Karpas-422 (cell line): Measurements from ENCODE around the gene TPCN1. TPM values are rescaled to one million over a fixed set of nuclear protein-coding genes. Genes with fewer than 3 reads are reported as not detected.

ENCODE experiments used
- DNase-seq: peaks from one replicate; pipeline ENCODE4 v3.0.0-alpha.2; 2015
- H2AFZ ChIP-seq: fragments of 200-600 bp; sonication (generic); 2 replicates; pipeline ENCODE4 v1.6.1; 2014; ENCODE audit warnings: antibody characterized with exemption, low read length, mixed read lengths
- H3K27ac ChIP-seq: fragments of 200-600 bp; sonication (generic); 2 replicates; pipeline ENCODE4 v1.5.1; 2014; ENCODE audit warnings: mild to moderate bottlenecking, low read length, moderate library complexity
- H3K27me3 ChIP-seq: fragments of 200-600 bp; sonication (generic); 2 replicates; pipeline ENCODE4 v1.6.1; 2014; ENCODE audit warnings: low read length, mixed read lengths
- H3K36me3 ChIP-seq: fragments of 200-600 bp; sonication (generic); 2 replicates; pipeline ENCODE4 v1.6.1; 2014; ENCODE audit warnings: low read length, mixed read lengths; ENCODE audit not compliant: insufficient read depth
- H3K4me1 ChIP-seq: fragments of 200-600 bp; sonication (generic); 2 replicates; pipeline ENCODE4 v1.6.1; 2014; ENCODE audit warnings: mild to moderate bottlenecking, low read length, mixed read lengths
- H3K4me2 ChIP-seq: fragments of 200-600 bp; sonication (generic); 2 replicates; pipeline ENCODE4 v1.6.1; 2014; ENCODE audit warnings: low read length, low read depth, mild to moderate bottlenecking; ENCODE audit not compliant: poor library complexity, severe bottlenecking
- H3K4me3 ChIP-seq: fragments of 200-600 bp; sonication (generic); 2 replicates; pipeline ENCODE4 v1.5.1; 2014; ENCODE audit warnings: mild to moderate bottlenecking, antibody characterized with exemption, low read length, mixed read lengths
- H3K79me2 ChIP-seq: fragments of 200-600 bp; sonication (generic); 2 replicates; pipeline ENCODE4 v1.6.1; 2014; ENCODE audit warnings: mild to moderate bottlenecking, low read length, mixed read lengths
- H3K9ac ChIP-seq: fragments of 200-600 bp; sonication (generic); 2 replicates; pipeline ENCODE4 v1.6.0; 2014; ENCODE audit warnings: low read length
- H3K9me2 ChIP-seq: fragments of 200-600 bp; sonication (generic), shearing (Covaris generic); replicated peaks from 2 replicates; pipeline ENCODE4 v1.6.0; 2014; ENCODE audit warnings: mild to moderate bottlenecking, low read length, moderate library complexity; ENCODE audit not compliant: insufficient read depth
- H3K9me3 ChIP-seq: fragments of 300-700, 200-600 bp; sonication (generic); 2 replicates; pipeline ENCODE4 v1.6.1; 2014; ENCODE audit warnings: low read length, mixed read lengths
- H4K20me1 ChIP-seq: fragments of 200-600 bp; sonication (generic); 2 replicates; pipeline ENCODE4 v1.6.1; 2014; ENCODE audit warnings: mild to moderate bottlenecking, antibody characterized with exemption, low read length, low read depth; ENCODE audit not compliant: insufficient read depth
- total RNA-seq: library from RNA; depleted of rRNA; stranded (reverse); fragments of >200 nt; shearing (Covaris generic); gene quantifications from 2 replicates; pipeline ENCODE4 v1.2.3, GENCODE V29; 2014; ENCODE audit warnings: low replicate concordance

The TPCN1 gene
- total RNA-seq, 1 experiment from 2014 or later: 43.9 TPM

GRCh38 chr12:113260636-113261300, 39.5 kb downstream of the TPCN1 start:
- Histone ChIP-seq H3K9me3 (no peaks in the 10 kb centered on the region), H3K4me1 (peaks cover 27% of the 10 kb centered on the region), H3K27me3 (no peaks in the 10 kb centered on the region), H4K20me1 (no peaks in the 10 kb centered on the region), H3K79me2 (no peaks in the 10 kb centered on the region), H3K4me2 (no peak overlapping the region), H3K4me3 (no peak overlapping the region), H3K27ac (0 out of 2 replicates have a peak overlapping the region, but pooled peaks have one; percentile 11), H3K9me2 (no peaks in the 10 kb centered on the region), H2AFZ (no peak overlapping the region), H3K36me3 (peaks cover 13% of the 10 kb centered on the region; the same call in 1 of the 2 replicates), H3K9ac (no peak overlapping the region)
- no peak for DNase-seq

- peaks cover 13% of the 10 kb centered on the region; the same call in 1 of the 2 replicates for H3K36me3 ChIP-seq
- H3K9me3 ChIP-seq: no peaks in the 10 kb centered on the region
- H3K79me2 ChIP-seq: no peaks in the 10 kb centered on the region
- DNase-seq: peak; percentile 59
- no peaks in the 10 kb centered on the region for H3K27me3 ChIP-seq
- H3K4me3 ChIP-seq: no peak overlapping the region
- H3K4me1 ChIP-seq: peaks cover 27% of the 10 kb centered on the region
- no peaks in the 10 kb centered on the region for H4K20me1 ChIP-seq
- H3K27ac ChIP-seq: peak overlapping the region; percentile 38
- peak overlapping the region; percentile 33 for H3K4me2 ChIP-seq
- no peak overlapping the region for H3K9ac ChIP-seq
- no peaks in the 10 kb centered on the region for H3K9me2 ChIP-seq
- no peak overlapping the region for H2AFZ ChIP-seq
These were observed 40.7 kb downstream of the TPCN1 start for GRCh38 chr12:113261847-113262470.

- peak overlapping the region; percentile 38; the same call in 1 of the 2 replicates for H3K27ac ChIP-seq
- H4K20me1 ChIP-seq: no peaks in the 10 kb centered on the region
- H3K9me2 ChIP-seq: no peaks in the 10 kb centered on the region
- DNase-seq: no peak
- no peaks in the 10 kb centered on the region for H3K9me3 ChIP-seq
- H3K4me2 ChIP-seq: no peak overlapping the region
- peaks cover 27% of the 10 kb centered on the region for H3K4me1 ChIP-seq
- no peak overlapping the region for H3K4me3 ChIP-seq
- no peaks in the 10 kb centered on the region for H3K27me3 ChIP-seq
- no peaks in the 10 kb centered on the region for H3K79me2 ChIP-seq
- no peak overlapping the region for H2AFZ ChIP-seq
- H3K9ac ChIP-seq: no peak overlapping the region
- H3K36me3 ChIP-seq: peaks cover 16% of the 10 kb centered on the region; the same call in 1 of the 2 replicates
These were observed 41.4 kb downstream of the TPCN1 start for GRCh38 chr12:113262710-113263109.

- no peak overlapping the region for H3K9ac ChIP-seq
- no peak overlapping the region for H2AFZ ChIP-seq
- H3K9me3 ChIP-seq: no peaks in the 10 kb centered on the region
- H3K36me3 ChIP-seq: peaks cover 20% of the 10 kb centered on the region; the same call in 1 of the 2 replicates
- H3K4me2 ChIP-seq: no peak overlapping the region
- H3K4me1 ChIP-seq: peaks cover 27% of the 10 kb centered on the region
- no peaks in the 10 kb centered on the region for H3K79me2 ChIP-seq
- no peak for DNase-seq
- H3K9me2 ChIP-seq: no peaks in the 10 kb centered on the region
- H4K20me1 ChIP-seq: no peaks in the 10 kb centered on the region
- no peak overlapping the region for H3K27ac ChIP-seq
- H3K27me3 ChIP-seq: no peaks in the 10 kb centered on the region
- H3K4me3 ChIP-seq: no peak overlapping the region
These were observed 42.2 kb downstream of the TPCN1 start for GRCh38 chr12:113263431-113263963.

- Histone ChIP-seq H3K4me2 (no peak overlapping the region), H3K27me3 (no peaks in the 10 kb centered on the region), H3K4me1 (peaks cover 16% of the 10 kb centered on the region), H3K4me3 (no peak overlapping the region), H3K36me3 (peaks cover 22% of the 10 kb centered on the region; the same call in 1 of the 2 replicates), H3K9me2 (no peaks in the 10 kb centered on the region), H2AFZ (no peak overlapping the region), H3K9me3 (no peaks in the 10 kb centered on the region), H3K9ac (no peak overlapping the region), H3K79me2 (no peaks in the 10 kb centered on the region), H3K27ac (no peak overlapping the region), H4K20me1 (no peaks in the 10 kb centered on the region)
- DNase-seq: no peak
These were observed 45.0 kb downstream of the TPCN1 start for GRCh38 chr12:113266106-113266895.

GRCh38 chr12:113267621-113268020, 46.4 kb downstream of the TPCN1 start:
- Histone ChIP-seq H3K4me1 (peaks cover 14% of the 10 kb centered on the region), H3K27me3 (no peaks in the 10 kb centered on the region), H3K27ac (no peak overlapping the region), H3K4me2 (no peak overlapping the region), H3K4me3 (no peak overlapping the region), H3K36me3 (peaks cover 16% of the 10 kb centered on the region; the same call in 1 of the 2 replicates), H3K9ac (no peak overlapping the region), H3K9me2 (no peaks in the 10 kb centered on the region), H3K79me2 (no peaks in the 10 kb centered on the region), H2AFZ (no peak overlapping the region), H3K9me3 (no peaks in the 10 kb centered on the region), H4K20me1 (no peaks in the 10 kb centered on the region)
- DNase-seq: no peak

GRCh38 chr12:113268136-113268535, 46.9 kb downstream of the TPCN1 start:
- Histone ChIP-seq H3K4me2 (no peak overlapping the region), H3K9me2 (no peaks in the 10 kb centered on the region), H3K27ac (no peak overlapping the region), H3K36me3 (peaks cover 13% of the 10 kb centered on the region; the same call in 1 of the 2 replicates), H3K9me3 (no peaks in the 10 kb centered on the region), H3K9ac (no peak overlapping the region), H3K27me3 (no peaks in the 10 kb centered on the region), H3K4me3 (no peak overlapping the region), H3K79me2 (no peaks in the 10 kb centered on the region), H4K20me1 (no peaks in the 10 kb centered on the region), H3K4me1 (peaks cover 14% of the 10 kb centered on the region), H2AFZ (no peak overlapping the region)
- DNase-seq: no peak

GRCh38 chr12:113268621-113269020, 47.4 kb downstream of the TPCN1 start:
- Histone ChIP-seq H3K9me2 (no peaks in the 10 kb centered on the region), H3K27me3 (no peaks in the 10 kb centered on the region), H3K4me1 (peaks cover 14% of the 10 kb centered on the region), H4K20me1 (no peaks in the 10 kb centered on the region), H3K4me3 (no peak overlapping the region), H3K79me2 (no peaks in the 10 kb centered on the region), H3K27ac (no peak overlapping the region), H3K9ac (no peak overlapping the region), H3K4me2 (no peak overlapping the region), H3K9me3 (no peaks in the 10 kb centered on the region), H3K36me3 (peaks cover 13% of the 10 kb centered on the region; the same call in 1 of the 2 replicates), H2AFZ (no peak overlapping the region)
- DNase-seq: no peak
